ENCODE measurements around the gene ZNF672. TPM values are rescaled to one million over a fixed set of nuclear protein-coding genes. Genes with fewer than 3 reads are reported as not detected.

Gene ZNF672
- total RNA-seq, 1 experiment from 2014 or later: 35.8 TPM

GRCh38 chr1:248853663-248854375 lies 15.8 kb downstream of the ZNF672 start:
- H3K27me3 Mint-ChIP-seq (ENCODE audit: insufficient read depth, unreplicated experiment): no peaks in the 10 kb centered on the region
- BruUV-seq (replicated peaks): no TSS peak
- H3K27ac Mint-ChIP-seq (ENCODE audit: low read depth, unreplicated experiment): no peak overlapping the region
- H3K9me3 Mint-ChIP-seq (ENCODE audit: unreplicated experiment): no peaks in the 10 kb centered on the region
- peaks cover 25% of the 10 kb centered on the region for H3K36me3 Mint-ChIP-seq (ENCODE audit: insufficient read depth, unreplicated experiment)
- ChIA-PET CTCF (interaction anchor here (1.0 kb wide), 1 partner anchor 14 kb away, joined by 3 read pairs; no protein-coding TSS in a partner anchor), POLR2A (interaction anchor here (5.7 kb wide), 1 partner anchor 14 kb away, joined by 55 read pairs; the partner anchor contains the start of gene ZNF672)
- no peak overlapping the region for H3K4me3 Mint-ChIP-seq (ENCODE audit: unreplicated experiment)
- H3K4me1 Mint-ChIP-seq (ENCODE audit: insufficient read depth, unreplicated experiment): peaks cover 14% of the 10 kb centered on the region
- intact Hi-C loops (cut with micrococcal nuclease): no loop called here
- TF ChIP-seq CTCF (IDR thresholded peaks at IDR 0.05; ENCODE audit: unreplicated experiment): no peak
- no peak for DNase-seq (ENCODE audit: unreplicated experiment)

- CTCF ChIA-PET: interaction anchor here (0.9 to 1.4 kb wide), 2 partner anchors 14 to 18 kb away, joined by 3 to 7 read pairs; partner anchors contain the start of gene ZNF672
- peaks cover 17% of the 10 kb centered on the region for H3K36me3 Mint-ChIP-seq (ENCODE audit: insufficient read depth, unreplicated experiment)
- DNase-seq (ENCODE audit: unreplicated experiment): no peak
- no peak overlapping the region for H3K4me3 Mint-ChIP-seq (ENCODE audit: unreplicated experiment)
- H3K9me3 Mint-ChIP-seq (ENCODE audit: unreplicated experiment): no peaks in the 10 kb centered on the region
- no peak overlapping the region for H3K27ac Mint-ChIP-seq (ENCODE audit: low read depth, unreplicated experiment)
- intact Hi-C loops (cut with micrococcal nuclease): no loop called here
- no peak for TF ChIP-seq CTCF (IDR thresholded peaks at IDR 0.05; ENCODE audit: unreplicated experiment)
- H3K4me1 Mint-ChIP-seq (ENCODE audit: insufficient read depth, unreplicated experiment): peaks cover 18% of the 10 kb centered on the region
- H3K27me3 Mint-ChIP-seq (ENCODE audit: insufficient read depth, unreplicated experiment): no peaks in the 10 kb centered on the region
- POLR2A ChIA-PET: interaction anchor here (6.3 to 9.8 kb wide), 2 partner anchors 17 to 28 kb away, joined by 84 to 234 read pairs; partner anchors contain the start of genes SH3BP5L and ZNF672
- no TSS peak for BruUV-seq (replicated peaks)
Observed at GRCh38 chr1:248855580-248855979, 17.6 kb downstream of the ZNF672 start.

GRCh38 chr1:248856176-248856575 lies 18.2 kb downstream of the ZNF672 start:
- BruUV-seq (replicated peaks): no TSS peak
- ChIA-PET POLR2A (interaction anchor here (6.3 to 9.8 kb wide), 3 partner anchors 17 to 29 kb away, joined by 84 to 234 read pairs (median 140); partner anchors contain the start of genes SH3BP5L and ZNF672), CTCF (interaction anchor here (0.6 to 6.4 kb wide), 4 partner anchors 14 to 152 kb away, joined by 3 to 44 read pairs (median 5); no protein-coding TSS in a partner anchor)
- no peak overlapping the region for H3K27ac Mint-ChIP-seq (ENCODE audit: low read depth, unreplicated experiment)
- peaks cover 17% of the 10 kb centered on the region for H3K36me3 Mint-ChIP-seq (ENCODE audit: insufficient read depth, unreplicated experiment)
- no peak for TF ChIP-seq CTCF (IDR thresholded peaks at IDR 0.05; ENCODE audit: unreplicated experiment)
- no peaks in the 10 kb centered on the region for H3K9me3 Mint-ChIP-seq (ENCODE audit: unreplicated experiment)
- intact Hi-C loops (cut with micrococcal nuclease): no loop called here
- H3K4me3 Mint-ChIP-seq (ENCODE audit: unreplicated experiment): no peak overlapping the region
- no peak for DNase-seq (ENCODE audit: unreplicated experiment)
- H3K4me1 Mint-ChIP-seq (ENCODE audit: insufficient read depth, unreplicated experiment): peaks cover 18% of the 10 kb centered on the region
- H3K27me3 Mint-ChIP-seq (ENCODE audit: insufficient read depth, unreplicated experiment): no peaks in the 10 kb centered on the region

GRCh38 chr1:248857201-248857600 lies 19.2 kb downstream of the ZNF672 start:
- ChIA-PET POLR2A (interaction anchor here (6.3 to 9.8 kb wide), 3 partner anchors 16 to 30 kb away, joined by 84 to 234 read pairs (median 140); partner anchors contain the start of genes SH3BP5L and ZNF672), CTCF (interaction anchor here (1.0 to 6.4 kb wide), 3 partner anchors 15 to 64 kb away, joined by 3 to 44 read pairs (median 19); no protein-coding TSS in a partner anchor)
- BruUV-seq (replicated peaks): no TSS peak
- Mint-ChIP-seq H3K36me3 (ENCODE audit: insufficient read depth, unreplicated experiment) (peaks cover 17% of the 10 kb centered on the region), H3K27ac (ENCODE audit: low read depth, unreplicated experiment) (peak overlapping the region; percentile 70), H3K9me3 (ENCODE audit: unreplicated experiment) (no peaks in the 10 kb centered on the region), H3K4me3 (ENCODE audit: unreplicated experiment) (peak overlapping the region; percentile 77), H3K27me3 (ENCODE audit: insufficient read depth, unreplicated experiment) (no peaks in the 10 kb centered on the region), H3K4me1 (ENCODE audit: insufficient read depth, unreplicated experiment) (peaks cover 18% of the 10 kb centered on the region)
- no peak for DNase-seq (ENCODE audit: unreplicated experiment)
- intact Hi-C loops (cut with micrococcal nuclease): no loop called here
- no peak for TF ChIP-seq CTCF (IDR thresholded peaks at IDR 0.05; ENCODE audit: unreplicated experiment)

All from MCF 10A (cell line).